ENCODE data around the gene NR1I3. TPM values are rescaled to one million over a fixed set of nuclear protein-coding genes. Genes with fewer than 3 reads are reported as not detected.

Gene NR1I3
- total RNA-seq, 1 experiment from 2014 or later, result not detected

DNA sequence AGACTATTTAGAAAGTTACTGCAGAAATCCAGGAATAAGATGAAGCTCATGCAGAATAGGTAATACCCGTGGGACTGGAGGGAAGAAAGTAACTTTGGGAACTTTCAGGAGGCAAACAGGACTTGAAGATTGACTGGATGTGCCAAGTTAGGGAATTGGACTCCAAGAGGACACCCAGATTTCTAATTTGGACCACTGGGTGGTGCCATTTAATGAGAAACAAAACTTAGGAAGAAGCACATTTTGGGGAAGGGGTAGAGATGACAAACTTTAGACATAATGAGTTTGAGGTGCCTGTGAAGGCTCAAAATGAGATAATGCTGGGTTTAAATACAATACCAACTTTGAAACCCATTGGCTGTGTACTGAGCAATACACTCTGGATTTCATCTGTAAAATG, 57.4 kb downstream of the NR1I3 start:
- no peak for DNase-seq
- H3K27ac ChIP-seq (ENCODE audit: insufficient read length, low read depth, low read length), result no peak overlapping the region
- Mint-ChIP-seq H3K27me3 (ENCODE audit: low read depth) (peaks cover 5% of the 10 kb centered on the region), H3K4me1 (peaks cover 24 to 27% of the 10 kb centered on the region in 2 experiments), H3K27ac (no peak overlapping the region), H3K9me3 (no peaks in the 10 kb centered on the region), H3K36me3 (ENCODE audit: insufficient read depth in 1 of 3, low read depth in 3 of 3) (peaks cover 0 to 6% (median 2%) of the 10 kb centered on the region in 3 experiments; a peak in 5 of 7 replicates), H3K4me3 (no peak overlapping the region)
- whole genome bisulfite sequencing (ENCODE audit: extremely low coverage, insufficient read length, low lambda C conversion rate), result no CpG with 5 or more reads among the region's 1 CpG
- no peaks in the 10 kb centered on the region for H3K9me3 ChIP-seq (ENCODE audit: control insufficient read depth, low read depth, low read length)
- no peak overlapping the region for H4K91ac ChIP-seq (ENCODE audit: insufficient read length, low read depth, low read length)
- no peak overlapping the region for H4K8ac ChIP-seq (replicated peaks; ENCODE audit: insufficient read length, low read depth, low read length)
- no peak overlapping the region for H2AFZ ChIP-seq (ENCODE audit: low read length)
- no peak overlapping the region for H2AK5ac ChIP-seq (ENCODE audit: insufficient read length, low read length)
- H3K27me3 ChIP-seq (ENCODE audit: insufficient read depth, low read length), result no peaks in the 10 kb centered on the region
- TF ChIP-seq, protein P1, sequence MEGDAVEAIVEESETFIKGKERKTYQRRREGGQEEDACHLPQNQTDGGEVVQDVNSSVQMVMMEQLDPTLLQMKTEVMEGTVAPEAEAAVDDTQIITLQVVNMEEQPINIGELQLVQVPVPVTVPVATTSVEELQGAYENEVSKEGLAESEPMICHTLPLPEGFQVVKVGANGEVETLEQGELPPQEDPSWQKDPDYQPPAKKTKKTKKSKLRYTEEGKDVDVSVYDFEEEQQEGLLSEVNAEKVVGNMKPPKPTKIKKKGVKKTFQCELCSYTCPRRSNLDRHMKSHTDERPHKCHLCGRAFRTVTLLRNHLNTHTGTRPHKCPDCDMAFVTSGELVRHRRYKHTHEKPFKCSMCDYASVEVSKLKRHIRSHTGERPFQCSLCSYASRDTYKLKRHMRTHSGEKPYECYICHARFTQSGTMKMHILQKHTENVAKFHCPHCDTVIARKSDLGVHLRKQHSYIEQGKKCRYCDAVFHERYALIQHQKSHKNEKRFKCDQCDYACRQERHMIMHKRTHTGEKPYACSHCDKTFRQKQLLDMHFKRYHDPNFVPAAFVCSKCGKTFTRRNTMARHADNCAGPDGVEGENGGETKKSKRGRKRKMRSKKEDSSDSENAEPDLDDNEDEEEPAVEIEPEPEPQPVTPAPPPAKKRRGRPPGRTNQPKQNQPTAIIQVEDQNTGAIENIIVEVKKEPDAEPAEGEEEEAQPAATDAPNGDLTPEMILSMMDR (conservative IDR thresholded peaks at IDR 0.05), result peak; percentile 60; the same call in 2 of the 3 replicates
- peaks cover 6% of the 10 kb centered on the region for H3K23me2 ChIP-seq (ENCODE audit: insufficient read length, low read depth, low read length, poor library complexity, severe bottlenecking)
- no peak overlapping the region for H2BK15ac ChIP-seq (ENCODE audit: low read depth, low read length)
- no peaks in the 10 kb centered on the region for H3K79me1 ChIP-seq (ENCODE audit: insufficient read depth, low read depth, low read length, poor library complexity, severe bottlenecking)
- H3K79me2 ChIP-seq (ENCODE audit: insufficient read depth, low read length), result no peaks in the 10 kb centered on the region
- H3K4ac ChIP-seq (ENCODE audit: low read depth, low read length), result no peak overlapping the region
- H2BK5ac ChIP-seq (ENCODE audit: insufficient read length, low read length), result no peak overlapping the region
- no peak overlapping the region for H3K56ac ChIP-seq (ENCODE audit: insufficient read length, low read depth, low read length)
- no peak overlapping the region for H3K18ac ChIP-seq (ENCODE audit: insufficient read length, low read depth, low read length)
- H2BK12ac ChIP-seq (ENCODE audit: insufficient read length, low read depth, low read length), result no peak overlapping the region
- H3K4me1 ChIP-seq (ENCODE audit: insufficient read depth, low read length), result no peaks in the 10 kb centered on the region; the same call in 1 of the 2 replicates
- H3T11ph ChIP-seq (ENCODE audit: low read length), result no peak overlapping the region
- H3K4me2 ChIP-seq (ENCODE audit: insufficient read depth, insufficient read length, low read length), result no peak overlapping the region
- no peak overlapping the region for H3K14ac ChIP-seq (ENCODE audit: insufficient read depth, low read length)
- no peak overlapping the region for H4K5ac ChIP-seq (ENCODE audit: insufficient read length, low read depth, low read length)
- no peak overlapping the region for H2BK20ac ChIP-seq (ENCODE audit: low read depth, low read length, poor library complexity, severe bottlenecking)
- no peak overlapping the region for H3K9ac ChIP-seq (ENCODE audit: extremely low read depth, insufficient read length, low read length)
- no peak overlapping the region for H3K23ac ChIP-seq (ENCODE audit: insufficient read length, low read depth, low read length)
- peaks cover 3% of the 10 kb centered on the region for H4K20me1 ChIP-seq (ENCODE audit: control insufficient read depth, insufficient read depth, insufficient read length)
- H2BK120ac ChIP-seq (ENCODE audit: low read depth, low read length, poor library complexity, severe bottlenecking), result no peak overlapping the region

All from H9 (cell line).